HG02798 (cell line): ENCODE data around the gene USP10.
"Not testable (repeated sequence)": the region's sequence is repeated elsewhere in the genome, so short reads cannot be mapped to it uniquely, and the experiment has no call there.

Experiments used
- ATAC-seq: cut with Tn5 transposase; IDR thresholded peaks from one replicate; pipeline ENCODE4 v1.9.1; 2021; ENCODE audit warnings: mild to moderate bottlenecking; ENCODE audit not compliant: unreplicated experiment, poor library complexity

USP10 gene

DNA sequence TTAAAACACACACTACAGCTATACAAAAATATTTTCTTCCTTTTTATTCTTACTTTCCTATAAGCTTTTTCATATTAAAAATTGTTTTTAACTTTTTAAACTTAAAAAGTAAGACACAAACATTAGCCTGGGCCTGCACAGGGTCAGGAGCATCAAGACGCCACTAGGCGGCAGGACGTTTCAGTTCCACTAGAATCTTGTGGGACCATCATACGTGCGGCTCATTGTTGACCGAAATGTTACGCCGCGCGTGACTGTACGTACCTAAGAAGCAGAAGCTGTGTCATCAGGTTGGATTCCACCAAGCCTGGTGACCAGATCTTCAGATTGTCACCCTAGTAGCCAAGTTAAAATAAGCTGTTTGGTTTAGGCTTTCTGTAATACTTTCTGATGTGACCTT lies 47.1 kb downstream of the USP10 start:
- ATAC-seq, result no peak

DNA sequence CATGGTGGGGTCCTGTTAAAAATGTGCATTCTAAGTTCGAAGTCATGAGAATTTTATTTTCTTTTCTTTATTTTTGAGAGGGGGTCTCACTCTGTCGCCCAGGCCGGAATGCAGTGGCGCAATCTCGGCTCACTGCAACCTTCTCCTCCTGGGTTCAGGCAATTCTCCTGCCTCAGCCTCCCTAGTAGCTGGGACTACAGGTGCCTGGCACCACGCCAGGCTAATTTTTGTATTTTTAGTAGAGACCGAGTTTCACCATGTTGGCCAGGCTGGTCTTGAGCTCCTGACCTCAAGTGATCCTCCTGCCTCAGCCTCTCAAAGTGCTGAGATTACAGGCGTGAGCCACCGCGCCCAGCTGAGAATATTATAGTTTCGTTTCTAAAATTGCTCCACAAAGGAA lies 48.4 kb downstream of the USP10 start:
- not testable (repeated sequence) for ATAC-seq

GRCh38 chr16:84749072-84749471 lies 49.3 kb downstream of the USP10 start:
- no peak for ATAC-seq

DNA sequence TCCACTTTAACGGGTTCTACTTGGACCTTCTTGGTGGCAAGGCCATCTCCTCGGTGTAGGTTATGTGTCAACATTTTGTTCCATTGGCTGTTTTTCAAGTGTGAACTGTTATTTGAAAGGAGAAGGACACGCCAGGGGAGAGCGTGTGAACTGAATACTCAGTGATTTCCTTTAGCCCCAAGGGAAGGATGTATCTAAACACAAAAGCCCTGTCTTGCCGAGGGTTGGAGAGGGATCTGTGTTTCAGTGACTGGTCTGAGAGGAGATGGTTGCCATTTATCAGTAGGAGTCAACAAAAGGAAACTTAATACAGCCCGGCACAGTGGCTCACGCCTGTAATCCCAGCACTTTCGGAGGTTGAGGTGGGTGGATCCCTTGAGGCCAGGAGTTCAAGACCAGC lies 50.0 kb downstream of the USP10 start:
- no peak for ATAC-seq

DNA sequence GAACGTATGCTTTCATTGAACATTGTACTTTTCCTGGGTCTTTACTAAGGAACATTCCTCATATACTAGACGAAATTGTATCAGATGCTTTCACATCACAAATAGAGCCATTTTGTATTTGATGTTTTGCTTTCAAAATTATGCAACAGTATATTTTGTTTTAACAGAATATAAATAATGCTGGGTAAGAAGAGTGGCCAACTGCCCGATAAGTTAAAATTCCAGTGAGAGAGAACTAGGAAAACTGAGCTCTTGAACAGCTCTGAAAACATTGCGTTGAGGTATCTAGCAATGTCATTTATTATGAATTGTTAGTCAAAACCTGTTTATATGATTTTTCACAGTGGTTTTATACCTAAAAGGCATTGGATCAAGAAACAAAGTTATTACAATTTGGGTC lies 50.8 kb downstream of the USP10 start:
- ATAC-seq, result no peak

GRCh38 chr16:84751241-84751640 lies 51.4 kb downstream of the USP10 start:
- no peak for ATAC-seq

GRCh38 chr16:84751947-84752346 lies 52.1 kb downstream of the USP10 start:
- ATAC-seq, result peak; percentile 47

- ATAC-seq, result no peak
Measured at GRCh38 chr16:84752600-84752999, 52.8 kb downstream of the USP10 start.

DNA sequence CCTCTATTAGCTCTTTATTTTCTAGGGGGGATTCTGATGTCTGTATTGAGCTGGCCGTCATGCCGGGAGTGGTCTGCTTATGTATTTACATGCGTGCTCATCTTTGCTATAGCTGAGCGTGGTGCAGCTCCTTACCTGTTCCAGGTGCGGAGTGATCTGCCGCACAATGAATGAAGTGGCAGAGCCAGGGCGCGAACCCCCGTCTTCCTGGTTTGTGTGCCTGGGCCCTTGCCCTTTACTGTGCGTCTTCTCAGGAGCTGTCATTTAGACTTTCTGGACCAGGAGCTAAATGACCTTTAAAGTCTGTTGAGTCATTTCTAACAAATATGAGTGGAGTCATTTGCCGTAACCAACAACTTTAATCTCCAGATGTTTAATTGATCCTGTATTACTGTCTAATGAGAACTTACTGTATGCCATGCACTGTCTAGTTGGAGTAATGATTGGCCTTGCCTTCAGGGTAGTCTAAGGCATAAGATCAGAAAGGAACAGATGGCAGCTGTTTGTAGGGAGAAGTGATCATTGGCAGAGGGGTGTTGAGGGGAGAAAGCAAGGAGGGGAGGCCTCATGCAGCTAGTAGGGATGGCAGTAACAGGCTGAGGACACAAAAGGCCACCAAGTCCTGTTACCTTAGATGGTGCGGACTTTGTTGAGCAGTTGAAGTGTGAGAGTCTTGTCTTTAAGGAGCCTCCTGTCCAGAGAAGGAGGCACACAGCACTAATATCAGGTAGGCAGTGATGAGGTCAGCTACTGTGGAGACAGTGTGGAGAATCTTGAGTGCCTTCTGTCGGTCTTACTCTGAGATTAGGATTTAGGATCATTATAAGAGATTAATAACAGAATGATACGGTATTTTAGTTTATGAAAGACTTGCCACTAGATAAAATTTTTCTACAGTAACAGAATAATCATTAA lies 53.9 kb downstream of the USP10 start:
- peak; percentile 22 for ATAC-seq

GRCh38 chr16:84754353-84754856 lies 54.6 kb downstream of the USP10 start:
- ATAC-seq, result peak; percentile 77

- ATAC-seq, result no peak
Measured at GRCh38 chr16:84754956-84755672, 55.3 kb downstream of the USP10 start.

GRCh38 chr16:84756830-84757229 lies 57.0 kb downstream of the USP10 start:
- ATAC-seq, result no peak

- ATAC-seq, result no peak
Measured at GRCh38 chr16:84758627-84759026, 58.8 kb downstream of the USP10 start.

DNA sequence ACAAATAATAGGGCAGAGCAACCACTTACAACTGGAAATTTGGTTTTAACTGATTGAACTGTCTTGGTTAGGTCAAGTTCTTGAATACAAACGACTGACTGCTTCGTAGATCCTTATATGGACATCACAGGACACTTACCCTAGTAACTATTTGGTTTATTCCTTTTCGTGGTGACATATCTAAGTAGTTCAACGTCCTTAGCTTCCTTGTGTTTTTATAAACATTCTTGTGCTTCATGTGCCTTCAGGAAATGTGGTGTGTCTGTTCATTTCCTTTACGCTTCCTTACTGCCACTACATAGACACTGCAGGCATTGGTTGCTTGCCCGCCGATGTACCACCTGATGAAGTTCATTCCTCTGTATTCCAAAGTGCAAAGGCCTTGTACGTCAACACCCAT lies 59.3 kb downstream of the USP10 start:
- ATAC-seq, result no peak

DNA sequence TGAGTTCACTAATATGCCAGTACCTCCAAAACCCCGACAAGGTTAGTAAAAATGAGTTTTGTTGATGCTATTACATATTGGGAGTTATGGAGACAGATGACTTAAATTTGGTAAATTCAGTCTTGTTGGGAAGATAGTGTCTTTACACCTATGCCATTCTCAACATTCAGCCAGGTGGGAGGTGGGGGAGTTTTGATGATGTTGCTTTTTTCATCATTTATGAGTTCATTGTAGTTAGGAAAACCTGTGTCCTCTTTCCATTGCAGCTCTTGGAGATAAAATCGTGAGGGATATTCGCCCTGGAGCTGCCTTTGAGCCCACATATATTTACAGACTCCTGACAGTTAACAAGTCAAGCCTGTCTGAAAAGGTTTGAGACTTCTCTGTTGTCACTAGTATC lies 60.1 kb downstream of the USP10 start:
- ATAC-seq, result no peak

- no peak for ATAC-seq
Measured at GRCh38 chr16:84761448-84762368, 61.9 kb downstream of the USP10 start.

DNA sequence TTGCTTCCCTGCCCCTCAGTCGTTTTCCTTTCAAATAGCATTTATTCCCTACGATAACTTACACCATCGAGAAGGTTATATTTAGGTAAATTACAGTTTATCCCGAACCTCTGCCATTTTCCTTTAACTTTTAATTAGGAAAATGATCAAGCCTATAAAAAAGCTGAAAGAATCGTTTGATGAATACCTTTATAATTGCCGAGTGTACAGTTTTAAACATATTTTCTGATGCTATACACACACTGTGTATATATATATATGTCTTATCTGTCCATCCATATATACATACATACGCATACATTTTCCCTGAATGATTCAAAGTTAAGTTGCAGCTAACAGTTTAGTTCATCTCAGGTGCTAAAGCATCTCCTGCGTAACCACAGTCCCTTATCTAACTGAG lies 63.4 kb downstream of the USP10 start:
- no peak for ATAC-seq

DNA sequence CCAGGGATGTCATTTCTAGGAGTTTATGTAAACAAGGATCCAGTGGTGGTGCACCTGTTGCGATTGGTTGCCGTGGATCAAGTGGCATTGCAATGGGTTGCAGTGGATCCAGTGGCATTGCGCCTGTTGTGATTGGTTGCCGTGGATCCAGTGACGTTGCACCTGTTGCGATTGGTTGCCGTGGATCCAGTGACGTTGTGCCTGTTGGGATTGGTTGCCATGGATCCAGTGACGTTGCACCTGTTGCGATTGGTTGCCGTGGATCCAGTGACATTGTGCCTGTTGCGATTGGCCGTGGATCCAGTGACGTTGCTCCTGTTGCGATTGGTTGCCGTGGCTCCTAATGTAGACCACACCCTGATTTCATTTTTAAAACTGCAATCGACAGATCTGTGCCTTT lies 63.8 kb downstream of the USP10 start:
- no peak for ATAC-seq

- ATAC-seq, result no peak
Measured at GRCh38 chr16:84764970-84765369, 65.2 kb downstream of the USP10 start.
